GM13977 (cell line): ENCODE data around the gene PCLAF.
"Not testable (repeated sequence)": the region's sequence is repeated elsewhere in the genome, so short reads cannot be mapped to it uniquely, and the experiment has no call there.

Source experiments
- DNase-seq: peaks from one replicate; pipeline ENCODE4 v3.0.0; 2012; ENCODE audit warnings: low spot score
- CTCF ChIP-seq: IDR thresholded peaks from 2 replicates; pipeline ENCODE4 v1.5.1; 2012; ENCODE audit warnings: mild to moderate bottlenecking, control low read depth; ENCODE audit not compliant: insufficient read depth; ENCODE audit errors: extremely low read depth, missing control alignments
- in situ Hi-C: fragments of 300-500 bp; cut with MboI; formaldehyde crosslinking; loops from one replicate; pipeline ENCODE4 v1.12.0; 2022; ENCODE audit warnings: low sequenced_read_pairs, low pct_unique_long_range_greater_than_20kb, mixed read lengths, inconsistent platforms; ENCODE audit not compliant: unreplicated experiment

The PCLAF gene

GRCh38 chr15:64387562-64388168, 6.4 kb upstream of the PCLAF start, which contains the start of gene TRIP4:
Gene TRIP4, plus strand, starts transcription at chr15:64387836. Its CDS starts 28 bp downstream, at chr15:64387864.
- DNase-seq: peak; percentile 92
- peak; percentile 31 for TF ChIP-seq CTCF
- in situ Hi-C loops: no loop called here

- no peak for TF ChIP-seq CTCF
- in situ Hi-C loops: no loop called here
- DNase-seq: no peak
Observed at GRCh38 chr15:64386291-64386690, 5.0 kb upstream of the PCLAF start.

- TF ChIP-seq CTCF: no peak
- in situ Hi-C loops: no loop called here
- DNase-seq: no peak
Observed at GRCh38 chr15:64383760-64384159, 2.5 kb upstream of the PCLAF start.

GRCh38 chr15:64380130-64380870, 941 bp downstream of the PCLAF start:
- DNase-seq: not testable (repeated sequence)

GRCh38 chr15:64379216-64379960, 1.9 kb downstream of the PCLAF start:
- DNase-seq: no peak
- in situ Hi-C loops: no loop called here

More at GRCh38 chr15:64380130-64380870, 941 bp downstream of the PCLAF start:
- in situ Hi-C loops: not testable (repeated sequence)

GRCh38 chr15:64373360-64373759, 7.9 kb downstream of the PCLAF start:
- no peak for TF ChIP-seq CTCF
- no peak for DNase-seq
- in situ Hi-C loops: no loop called here

More at GRCh38 chr15:64379216-64379960, 1.9 kb downstream of the PCLAF start:
- TF ChIP-seq CTCF: no peak

- DNase-seq, in situ Hi-C loops: not testable (repeated sequence)
Observed at GRCh38 chr15:64371383-64371782, 9.9 kb downstream of the PCLAF start.
